Right hindlimb (tissue), 1 donor: ENCODE measurements around the gene GSE1.
A peak's percentile ranks its signal among the peaks of the same experiment; 100 is the strongest.

ENCODE experiments used
- DNase-seq: peaks from one replicate; pipeline ENCODE4 v3.0.0-alpha.2; 2018

GSE1 gene

GRCh38 chr16:85612801-85613603 is at the start of gene GSE1:
Gene GSE1, plus strand, starts transcription at chr16:85613322. Its CDS starts 70 bp downstream, at chr16:85613392.
- peak; percentile 89 for DNase-seq

- DNase-seq = peak; percentile 66
These were observed 49.4 kb upstream of the GSE1 start for GRCh38 chr16:85563515-85564276.

GRCh38 chr16:85564277-85565051 is 48.7 kb upstream of the GSE1 start:
- no peak for DNase-seq

GRCh38 chr16:85565340-85565739 is 47.8 kb upstream of the GSE1 start:
- DNase-seq = no peak

GRCh38 chr16:85565801-85566526 is 47.2 kb upstream of the GSE1 start:
- no peak for DNase-seq

- no peak for DNase-seq
These were observed 46.5 kb upstream of the GSE1 start for GRCh38 chr16:85566561-85567100.

GRCh38 chr16:85567101-85567866 is 45.8 kb upstream of the GSE1 start:
- no peak for DNase-seq

- DNase-seq = no peak
These were observed 45.2 kb upstream of the GSE1 start for GRCh38 chr16:85567935-85568334.

- DNase-seq = no peak
These were observed 44.6 kb upstream of the GSE1 start for GRCh38 chr16:85568519-85568918.

GRCh38 chr16:85569039-85569614 is 44.0 kb upstream of the GSE1 start:
- DNase-seq = no peak

GRCh38 chr16:85569615-85570212 is 43.4 kb upstream of the GSE1 start:
- DNase-seq = peak; percentile 65

GRCh38 chr16:85570213-85570734 is 42.8 kb upstream of the GSE1 start:
- no peak for DNase-seq

GRCh38 chr16:85570735-85571562 is 42.2 kb upstream of the GSE1 start:
- DNase-seq = no peak

GRCh38 chr16:85571563-85571812 is 41.6 kb upstream of the GSE1 start:
- no peak for DNase-seq

- no peak for DNase-seq
These were observed 41.1 kb upstream of the GSE1 start for GRCh38 chr16:85571813-85572619.

GRCh38 chr16:85573045-85573695 is 40.0 kb upstream of the GSE1 start:
- DNase-seq = no peak

- peak; percentile 90 for DNase-seq
These were observed 39.2 kb upstream of the GSE1 start for GRCh38 chr16:85573696-85574641.
